Embryonic facial prominence (tissue), 1 donor: ENCODE measurements around the gene INPP5K.
"Not testable (repeated sequence)": the region's sequence is repeated elsewhere in the genome, so short reads cannot be mapped to it uniquely, and the experiment has no call there.

Source experiments
- DNase-seq: peaks from one replicate; pipeline ENCODE4 v3.0.0-alpha.2; 2016; ENCODE audit errors: extremely low spot score

INPP5K gene

GRCh38 chr17:1516388-1517161 is at the start of gene INPP5K:
Gene INPP5K, minus strand, starts transcription at chr17:1516612. Its CDS starts 113 bp downstream, at chr17:1516499.
- peak; percentile 95 for DNase-seq

- no peak for DNase-seq
These were observed 49.5 kb upstream of the INPP5K start for GRCh38 chr17:1565877-1566276.

GRCh38 chr17:1563786-1564613 is 47.6 kb upstream of the INPP5K start:
- DNase-seq, result no peak

- not testable (repeated sequence) for DNase-seq
These were observed 47.0 kb upstream of the INPP5K start for GRCh38 chr17:1563471-1563785.

- DNase-seq, result no peak
These were observed 45.8 kb upstream of the INPP5K start for GRCh38 chr17:1562176-1562643.

GRCh38 chr17:1561420-1562175 is 45.2 kb upstream of the INPP5K start:
- no peak for DNase-seq

GRCh38 chr17:1560858-1561355 is 44.5 kb upstream of the INPP5K start:
- DNase-seq, result no peak

GRCh38 chr17:1560101-1560857 is 43.9 kb upstream of the INPP5K start:
- DNase-seq, result no peak

- DNase-seq, result no peak
These were observed 42.9 kb upstream of the INPP5K start for GRCh38 chr17:1559047-1560043.

- DNase-seq, result no peak
These were observed 42.0 kb upstream of the INPP5K start for GRCh38 chr17:1558401-1558800.

- DNase-seq, result no peak
These were observed 41.1 kb upstream of the INPP5K start for GRCh38 chr17:1557355-1558095.

- DNase-seq, result no peak
These were observed 39.4 kb upstream of the INPP5K start for GRCh38 chr17:1555651-1556471.

GRCh38 chr17:1554751-1555540 is 38.5 kb upstream of the INPP5K start:
- no peak for DNase-seq

- no peak for DNase-seq
These were observed 37.2 kb upstream of the INPP5K start for GRCh38 chr17:1553354-1554266.

- no peak for DNase-seq
These were observed 36.5 kb upstream of the INPP5K start for GRCh38 chr17:1552932-1553331.

- DNase-seq, result no peak
These were observed 35.3 kb upstream of the INPP5K start for GRCh38 chr17:1551741-1552140.

- DNase-seq, result no peak
These were observed 31.6 kb upstream of the INPP5K start for GRCh38 chr17:1548032-1548431.
